Psoas muscle (tissue), 8 donors: Measurements from ENCODE around the gene KMT2B. TPM values are rescaled to one million over a fixed set of nuclear protein-coding genes. Genes with fewer than 3 reads are reported as not detected.

Experiments used
- ATAC-seq, 4 donors: fragments of 200-7000 bp; cut with Tn5 transposase; one replicate each; pipeline ENCODE4 v1.9.1; 2020; ENCODE audit warnings: moderate library complexity in 3 of 4, mild to moderate bottlenecking in 2 of 4
- DNase-seq, 2 donors: peaks; one replicate each; pipeline ENCODE4 v3.0.0-alpha.2; 2020
- H3K27ac ChIP-seq: fragments of 200-600 bp; one replicate; pipeline ENCODE4 v1.8.0; 2022
- H3K27me3 ChIP-seq, 3 donors: fragments of 200-600 bp in 1 of 3; one replicate each; pipeline versions ENCODE4 v1.6.1 to v1.8.0; 2013 to 2022; ENCODE audit warnings: low read length in 2 of 3, mild to moderate bottlenecking in 2 of 3, moderate library complexity in 1 of 3; ENCODE audit not compliant: insufficient read depth in 3 of 3
- H3K36me3 ChIP-seq, 2 donors: fragments of 200-600 bp in 1 of 2; one replicate each; pipeline versions ENCODE4 v1.6.1 to v1.8.0; 2013 to 2022; ENCODE audit warnings: low read depth in 1 of 2, mild to moderate bottlenecking in 1 of 2, moderate library complexity in 1 of 2; ENCODE audit not compliant: insufficient read depth in 1 of 2
- H3K4me1 ChIP-seq: fragments of 200-600 bp; one replicate; pipeline ENCODE4 v1.8.0; 2022
- H3K4me3 ChIP-seq: fragments of 200-600 bp; one replicate; pipeline ENCODE4 v1.8.0; 2022; ENCODE audit warnings: mild to moderate bottlenecking
- H3K9me3 ChIP-seq: fragments of 200-600 bp; one replicate; pipeline ENCODE4 v1.8.0; 2022
- WGBS, 3 donors: extraction: QIAGEN DNeasy Blood & Tissue Kit; methylation state at CpG; one replicate each; pipeline versions ENCODE4 v1.1.6 to v1.1.7; 2013; 5-methylcytosine and 5-hydroxymethylcytosine counted together
- intact Hi-C, 2 donors: fragments of 100-400 bp; cut with DNase I; formaldehyde crosslinking; loops; one replicate each; pipeline versions ENCODE4 v1.11.0 to v1.14.2; 2022
- polyA plus RNA-seq, 3 donors: library from polyadenylated mRNA; stranded (reverse); fragments of 200-250 nt; gene quantifications; one replicate each; pipeline ENCODE4 v1.2.3, GENCODE V29; 2013
- total RNA-seq, 4 donors: library from RNA; stranded (reverse); fragmentation: NEBNext Ultra II Directional in 2 of 4; extraction: Animal tissue kit (Norgen Biotek cat#: 25700) in 2 of 4; gene quantifications; one replicate each; pipeline versions ENCODE4 v1.2.1 to v1.2.4, GENCODE V29; 2021 to 2023
- TF ChIP-seq, protein P1 (sequence below): fragments of 200-600 bp; IDR thresholded peaks from one replicate; pipeline ENCODE4 v1.8.0; 2022; ENCODE audit warnings: antibody characterized with exemption
- donor health status: healthy with polysubstance abuse.
- donor health status: DM: no; HTN: no; CAD: no; lungs with moderate emphysema.
- donor health status: Bipolar disorder and iron deficiency.
- donor health status: healthy.
- donor health status: DM: yes; HTN: yes; CAD: no.
- donor health status: DM: no; HTN: no; CAD: no.
- donor health status: DM: no; HTN: no; CAD: no.
- donor health status: DM: yes; HTN: yes; CAD: no.

KMT2B gene
- total and polyA plus RNA-seq, 7 donors: 13.4 to 29.0 (median 20.0) TPM

DNA sequence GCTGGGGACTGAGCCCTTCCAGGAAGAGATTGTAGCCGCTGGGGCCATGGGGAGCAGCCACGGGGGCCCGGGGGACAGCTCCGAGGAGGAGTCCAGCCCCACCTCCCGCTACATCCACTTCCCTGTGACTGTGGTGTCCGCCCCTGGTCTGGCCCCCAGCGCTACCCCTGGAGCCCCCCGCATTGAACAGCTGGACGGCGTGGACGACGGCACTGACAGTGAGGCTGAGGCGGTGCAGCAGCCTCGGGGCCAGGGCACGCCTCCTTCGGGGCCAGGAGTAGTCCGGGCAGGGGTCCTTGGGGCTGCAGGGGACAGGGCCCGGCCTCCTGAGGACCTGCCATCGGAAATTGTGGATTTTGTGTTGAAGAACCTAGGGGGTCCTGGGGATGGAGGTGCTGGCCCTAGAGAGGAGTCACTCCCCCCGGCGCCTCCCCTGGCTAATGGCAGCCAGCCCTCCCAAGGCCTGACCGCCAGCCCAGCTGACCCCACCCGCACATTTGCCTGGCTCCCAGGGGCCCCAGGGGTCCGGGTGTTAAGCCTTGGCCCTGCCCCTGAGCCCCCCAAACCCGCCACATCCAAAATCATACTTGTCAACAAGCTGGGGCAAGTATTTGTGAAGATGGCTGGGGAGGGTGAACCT is 14.9 kb downstream of the KMT2B start:
- 84 to 89% (median 84%) methylated on average over 24 to 25 of the region's 25 CpGs for WGBS, 3 donors
- H3K4me1 ChIP-seq: no peaks in the 10 kb centered on the region
- H3K36me3 ChIP-seq: peaks cover 5 to 99% of the 10 kb centered on the region in 2 donors
- no peak for ATAC-seq
- DNase-seq: no peak
- no peak overlapping the region for H3K4me3 ChIP-seq
- no peaks in the 10 kb centered on the region for H3K27me3 ChIP-seq
- TF ChIP-seq, protein P1, sequence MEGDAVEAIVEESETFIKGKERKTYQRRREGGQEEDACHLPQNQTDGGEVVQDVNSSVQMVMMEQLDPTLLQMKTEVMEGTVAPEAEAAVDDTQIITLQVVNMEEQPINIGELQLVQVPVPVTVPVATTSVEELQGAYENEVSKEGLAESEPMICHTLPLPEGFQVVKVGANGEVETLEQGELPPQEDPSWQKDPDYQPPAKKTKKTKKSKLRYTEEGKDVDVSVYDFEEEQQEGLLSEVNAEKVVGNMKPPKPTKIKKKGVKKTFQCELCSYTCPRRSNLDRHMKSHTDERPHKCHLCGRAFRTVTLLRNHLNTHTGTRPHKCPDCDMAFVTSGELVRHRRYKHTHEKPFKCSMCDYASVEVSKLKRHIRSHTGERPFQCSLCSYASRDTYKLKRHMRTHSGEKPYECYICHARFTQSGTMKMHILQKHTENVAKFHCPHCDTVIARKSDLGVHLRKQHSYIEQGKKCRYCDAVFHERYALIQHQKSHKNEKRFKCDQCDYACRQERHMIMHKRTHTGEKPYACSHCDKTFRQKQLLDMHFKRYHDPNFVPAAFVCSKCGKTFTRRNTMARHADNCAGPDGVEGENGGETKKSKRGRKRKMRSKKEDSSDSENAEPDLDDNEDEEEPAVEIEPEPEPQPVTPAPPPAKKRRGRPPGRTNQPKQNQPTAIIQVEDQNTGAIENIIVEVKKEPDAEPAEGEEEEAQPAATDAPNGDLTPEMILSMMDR: no peak
- intact Hi-C loops: no loop called here
- H3K27ac ChIP-seq: no peak overlapping the region
- no peaks in the 10 kb centered on the region for H3K9me3 ChIP-seq

DNA sequence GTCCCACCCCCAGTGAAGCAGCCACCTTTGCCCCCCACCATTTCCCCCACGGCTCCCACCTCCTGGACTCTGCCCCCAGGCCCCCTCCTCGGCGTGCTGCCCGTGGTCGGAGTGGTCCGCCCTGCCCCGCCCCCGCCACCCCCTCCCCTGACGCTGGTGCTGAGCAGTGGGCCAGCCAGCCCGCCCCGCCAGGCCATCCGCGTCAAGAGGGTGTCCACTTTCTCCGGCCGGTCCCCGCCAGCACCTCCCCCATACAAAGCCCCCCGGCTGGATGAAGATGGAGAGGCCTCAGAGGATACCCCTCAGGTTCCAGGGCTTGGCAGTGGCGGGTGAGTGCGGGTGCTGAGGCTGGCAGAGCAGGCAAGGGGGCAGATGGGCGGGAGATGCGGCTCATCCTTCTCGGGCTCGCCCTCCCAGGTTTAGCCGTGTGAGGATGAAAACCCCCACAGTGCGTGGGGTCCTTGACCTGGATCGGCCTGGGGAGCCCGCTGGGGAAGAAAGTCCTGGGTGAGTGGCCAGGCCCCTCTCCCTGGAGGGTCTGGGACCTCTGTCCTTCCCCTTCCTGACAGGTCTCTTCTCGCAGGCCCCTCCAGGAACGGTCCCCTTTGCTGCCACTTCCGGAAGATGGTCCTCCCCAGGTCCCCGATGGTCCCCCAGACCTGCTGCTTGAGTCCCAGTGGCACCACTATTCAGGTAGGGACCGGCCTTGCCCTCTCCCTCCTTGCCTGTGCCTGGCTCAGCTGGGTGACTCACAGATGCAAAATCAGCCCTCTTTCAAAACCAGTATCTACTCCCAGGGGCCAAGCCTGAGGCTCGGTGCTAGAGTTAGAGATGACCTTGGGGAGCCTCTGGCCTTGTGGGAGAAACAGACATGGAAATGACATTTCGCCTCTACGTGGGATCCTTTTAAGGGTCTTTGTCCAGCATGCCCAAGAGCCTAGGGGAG is 15.7 kb downstream of the KMT2B start:
- Histone ChIP-seq H3K9me3 (no peaks in the 10 kb centered on the region), H3K4me3 (no peak overlapping the region), H3K27me3 (no peaks in the 10 kb centered on the region), H3K27ac (no peak overlapping the region), H3K36me3 (peaks cover 5 to 99% of the 10 kb centered on the region in 2 donors), H3K4me1 (no peaks in the 10 kb centered on the region)
- DNase-seq (no peak), ATAC-seq (peak in 2 of 4 donors; percentile 24 to 30)
- intact Hi-C loops: no loop called here
- TF ChIP-seq, protein P1: no peak
- WGBS, 3 donors: 88 to 91% (median 90%) methylated on average over 24 to 35 of the region's 35 CpGs

DNA sequence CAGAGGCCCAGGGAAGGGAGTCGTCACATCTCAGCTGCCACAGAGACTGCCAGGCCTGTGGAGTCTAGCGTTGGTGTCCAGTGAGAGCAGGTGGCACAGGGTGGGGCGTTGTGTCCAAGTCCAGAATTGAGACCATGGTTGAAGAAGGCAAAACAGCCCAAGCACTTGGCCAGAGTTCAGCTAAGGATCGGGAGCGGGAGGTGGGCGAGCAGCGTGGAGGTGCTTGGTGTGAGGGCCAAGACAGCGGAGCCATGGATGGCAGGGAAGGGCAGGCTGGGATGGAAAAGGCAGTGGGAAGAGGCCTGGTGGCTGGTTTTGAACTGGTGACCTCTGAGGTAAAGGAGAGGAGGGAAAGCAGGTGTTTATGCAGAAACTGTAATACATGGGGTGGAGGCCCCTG is 16.5 kb downstream of the KMT2B start:
- 84 to 90% (median 88%) methylated on average over 8 of the region's 8 CpGs for WGBS, 3 donors
- H3K36me3 ChIP-seq: peaks cover 3 to 99% of the 10 kb centered on the region in 2 donors
- H3K9me3 ChIP-seq: no peaks in the 10 kb centered on the region
- H3K4me1 ChIP-seq: no peaks in the 10 kb centered on the region
- TF ChIP-seq, protein P1: no peak
- DNase-seq: no peak
- ATAC-seq: no peak
- H3K27me3 ChIP-seq: no peaks in the 10 kb centered on the region
- H3K4me3 ChIP-seq: no peak overlapping the region
- intact Hi-C loops: no loop called here
- H3K27ac ChIP-seq: no peak overlapping the region

DNA sequence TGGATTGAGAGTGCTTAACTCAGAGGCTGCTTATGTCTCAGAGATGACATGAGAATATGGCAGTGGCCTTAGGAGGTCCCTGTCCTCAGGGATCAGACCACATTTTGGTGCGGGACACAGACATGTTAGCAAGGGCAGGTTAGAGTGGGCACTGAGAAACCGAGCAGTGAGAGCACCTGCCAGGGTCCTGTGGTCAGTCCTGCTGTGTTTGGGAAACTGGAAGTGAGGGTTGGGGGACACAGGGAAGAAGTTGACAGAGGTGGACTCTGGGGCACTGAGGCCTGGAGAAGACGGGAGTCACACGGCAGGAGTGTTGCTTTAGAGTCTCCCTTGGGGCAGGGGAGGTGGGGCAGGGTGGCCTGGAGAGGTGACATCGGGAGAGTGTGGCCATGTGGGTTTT is 17.1 kb downstream of the KMT2B start:
- intact Hi-C loops: no loop called here
- H3K9me3 ChIP-seq: no peaks in the 10 kb centered on the region
- TF ChIP-seq, protein P1: no peak

More for the DNA sequence above, 17.1 kb downstream of the KMT2B start:
- Histone ChIP-seq H3K27me3 (no peaks in the 10 kb centered on the region), H3K4me1 (peaks cover 4% of the 10 kb centered on the region), H3K4me3 (no peak overlapping the region), H3K36me3 (peaks cover 0 to 93% of the 10 kb centered on the region in 2 donors), H3K27ac (no peak overlapping the region)
- DNase-seq (no peak), ATAC-seq (no peak)
- WGBS, 3 donors: 70 to 84% (median 73%) methylated on average over 5 of the region's 5 CpGs
